IPS-11a (cell line): ENCODE results near the gene ZDHHC7.

Experiments used
- H3K4me3 ChIP-seq: one replicate; pipeline ENCODE4 v1.5.1; 2013; ENCODE audit warnings: low read depth, low read length, control low read depth

Gene ZDHHC7

DNA sequence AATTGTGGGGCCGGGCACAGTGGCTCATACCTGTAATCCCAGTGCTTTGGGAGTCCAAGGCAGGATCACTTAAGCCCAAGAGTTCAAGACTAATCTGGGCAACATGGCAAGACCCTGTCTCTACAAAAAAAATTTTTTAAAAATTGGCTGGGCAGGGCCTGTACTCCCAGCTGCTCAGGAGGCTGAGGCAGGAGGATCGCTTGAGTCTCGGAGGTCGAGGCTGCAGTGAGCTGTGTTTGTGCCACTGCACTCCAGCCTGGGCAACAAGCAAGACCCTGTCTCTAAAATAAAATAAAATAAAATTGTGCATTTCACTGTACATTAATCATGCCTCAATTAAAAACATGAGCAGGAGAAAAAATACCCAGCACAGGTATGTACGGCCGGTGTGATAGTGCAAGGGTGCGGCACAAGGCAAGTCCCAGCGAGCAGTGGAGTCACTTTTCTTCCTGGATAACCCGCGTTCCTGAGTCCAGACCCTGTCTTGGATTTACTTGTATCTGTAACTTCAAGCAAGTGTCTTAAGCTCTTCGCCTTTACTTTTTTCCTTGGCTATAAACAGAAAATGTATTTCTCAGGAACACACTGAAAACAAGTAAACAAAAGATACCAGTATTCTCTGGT lies 11.4 kb downstream of the ZDHHC7 start:
- no peak overlapping the region for H3K4me3 ChIP-seq

DNA sequence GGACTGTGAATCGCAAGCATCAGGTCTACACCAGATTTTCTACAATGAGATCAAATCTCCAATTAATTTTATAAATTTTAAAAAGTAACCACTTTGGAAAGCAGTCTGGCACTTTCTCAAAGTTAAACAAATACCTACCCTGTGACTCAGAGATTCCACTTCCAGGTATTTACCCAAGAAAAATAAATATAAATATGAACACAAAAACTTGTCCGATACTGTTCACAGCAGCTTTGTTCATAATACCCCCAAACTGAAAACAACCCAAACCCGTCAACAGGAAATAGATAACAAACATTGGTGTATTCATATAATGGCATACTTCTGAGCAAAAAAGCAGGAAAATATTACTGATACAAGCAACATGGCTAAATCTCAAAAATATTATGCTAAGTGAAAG lies 12.1 kb downstream of the ZDHHC7 start:
- H3K4me3 ChIP-seq = no peak overlapping the region

DNA sequence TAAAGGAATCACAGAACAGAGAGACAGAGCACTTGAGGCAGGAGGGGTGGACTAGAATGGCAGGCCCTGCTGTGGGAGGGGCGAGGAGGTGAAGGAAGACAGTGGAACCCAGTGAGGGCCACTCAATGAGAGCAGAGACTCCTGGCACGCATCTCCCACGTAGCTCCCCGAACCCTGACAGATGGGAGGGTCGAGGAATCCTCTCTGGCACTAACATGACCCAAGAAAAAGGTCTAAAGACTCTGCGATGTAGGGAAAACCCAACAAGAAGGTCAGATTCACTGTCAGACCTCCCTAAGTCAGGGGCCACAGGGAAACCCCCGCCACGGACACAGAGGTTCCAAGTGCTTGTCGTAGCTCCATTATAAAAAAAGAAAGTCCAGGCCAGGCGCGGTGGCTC lies 15.0 kb downstream of the ZDHHC7 start:
- H3K4me3 ChIP-seq = no peak overlapping the region

DNA sequence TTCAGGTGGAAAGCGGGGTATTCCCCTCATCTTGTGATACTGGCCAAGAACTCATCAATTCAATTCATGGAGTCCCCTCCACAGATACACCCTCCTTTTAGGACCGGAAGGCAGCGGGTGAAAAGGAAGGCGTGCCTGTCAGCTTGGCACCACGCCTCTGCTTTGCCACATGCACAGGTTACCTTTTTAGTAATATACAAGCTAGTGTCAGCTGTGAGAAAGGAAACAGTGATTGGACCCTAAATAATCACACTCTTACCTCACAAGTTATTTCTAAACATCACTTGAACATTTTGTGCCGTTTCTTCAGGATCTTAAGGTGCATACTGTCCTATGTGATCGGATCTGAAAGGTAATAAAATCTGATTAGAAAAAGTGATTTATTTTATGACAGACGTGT lies 15.7 kb downstream of the ZDHHC7 start:
- no peak overlapping the region for H3K4me3 ChIP-seq

DNA sequence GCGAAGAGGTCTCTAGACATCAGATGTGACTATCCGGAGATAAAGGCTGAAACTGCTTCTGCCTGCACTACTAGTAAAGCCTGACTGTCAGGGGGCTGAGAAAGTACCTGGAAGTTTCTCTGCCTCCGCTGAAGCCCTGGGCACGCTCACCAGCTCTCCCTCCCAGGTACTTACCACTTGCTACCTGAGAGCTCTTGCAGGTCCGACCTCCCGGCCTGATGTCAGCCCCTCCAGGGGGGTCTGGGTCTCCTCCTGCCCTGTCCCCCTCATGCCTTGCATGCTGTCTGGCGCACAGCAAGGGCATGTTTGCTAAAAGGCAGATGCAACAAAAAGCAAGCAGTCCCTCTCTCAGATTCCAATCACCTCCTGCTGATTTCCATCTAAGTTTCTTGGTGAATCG lies 17.4 kb downstream of the ZDHHC7 start:
- no peak overlapping the region for H3K4me3 ChIP-seq

DNA sequence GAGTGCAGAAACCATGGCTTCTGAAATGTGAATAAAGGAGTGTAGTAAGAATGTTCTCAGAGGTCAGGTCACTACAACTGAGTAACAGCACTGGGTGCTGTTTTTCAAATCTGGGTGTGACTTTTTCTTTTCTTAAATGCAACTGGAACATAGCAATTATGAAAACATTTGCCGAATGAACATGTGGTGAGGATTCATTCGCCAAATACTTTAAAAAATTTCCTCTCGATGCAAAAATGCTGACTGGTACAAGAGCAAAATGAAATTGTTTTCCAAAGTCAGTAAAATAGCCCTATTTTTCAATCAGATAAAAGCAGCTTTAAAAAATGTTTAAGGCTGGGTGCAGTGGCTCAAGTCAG lies 18.6 kb downstream of the ZDHHC7 start:
- H3K4me3 ChIP-seq = no peak overlapping the region

DNA sequence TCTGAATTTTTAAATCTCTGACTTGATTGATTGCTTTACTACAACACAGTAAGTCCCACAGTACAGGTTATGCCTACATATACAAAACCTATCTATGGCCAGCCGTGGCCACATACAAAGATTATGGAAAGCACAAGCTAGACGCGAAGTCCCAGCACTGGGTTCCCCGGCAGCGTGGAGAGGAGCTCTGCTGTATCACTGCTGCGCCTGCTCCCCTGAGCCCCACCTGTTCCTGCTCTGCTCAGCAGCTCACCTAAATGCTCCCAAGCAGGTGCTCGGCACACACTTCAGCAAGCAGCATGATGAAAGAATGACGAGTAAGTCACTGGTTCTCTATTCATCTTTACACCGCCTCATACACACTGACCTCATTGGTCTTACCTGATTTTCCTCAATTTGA lies 20.6 kb downstream of the ZDHHC7 start:
- H3K4me3 ChIP-seq = no peak overlapping the region

DNA sequence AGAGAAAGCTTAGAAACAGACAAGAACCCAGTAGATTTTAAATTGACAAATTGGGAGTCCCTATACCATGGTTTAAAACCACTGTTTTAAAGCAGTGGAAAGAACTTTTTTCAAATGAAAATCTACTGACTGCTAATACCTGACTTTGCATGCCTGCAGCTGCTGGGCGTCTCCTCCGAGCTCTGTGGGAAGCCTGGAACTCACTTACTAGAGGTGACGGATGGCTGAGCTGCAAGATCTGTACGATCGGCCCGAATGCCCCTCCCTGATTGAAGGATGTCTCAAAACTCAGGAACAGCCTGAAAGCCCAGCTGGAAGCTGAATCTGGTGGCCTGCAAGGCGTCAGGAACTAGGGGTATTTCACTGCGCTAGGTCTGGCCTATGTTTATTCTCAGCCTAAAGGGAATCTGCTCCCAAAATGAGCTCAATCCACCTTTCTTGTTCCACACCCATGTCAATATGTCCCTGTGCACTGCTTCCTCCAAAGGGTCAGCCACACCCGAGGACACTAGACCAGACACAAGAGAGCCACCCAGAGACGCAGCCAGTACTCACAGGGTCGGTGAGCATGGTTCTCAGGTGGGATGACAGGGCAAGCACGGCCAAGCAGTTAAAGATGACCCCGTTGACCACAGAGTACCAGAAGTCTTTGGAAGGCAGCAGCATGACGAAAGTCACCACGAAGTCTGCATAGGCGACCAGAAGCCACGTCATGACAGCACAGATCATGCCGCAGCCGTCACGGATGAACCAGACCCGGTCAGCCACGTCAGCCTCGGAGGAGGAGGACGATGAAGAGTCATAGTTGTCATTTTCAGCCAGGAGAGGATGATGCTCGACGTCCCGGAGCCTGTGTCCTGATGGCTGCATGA lies 21.4 kb downstream of the ZDHHC7 start:
- no peak overlapping the region for H3K4me3 ChIP-seq

DNA sequence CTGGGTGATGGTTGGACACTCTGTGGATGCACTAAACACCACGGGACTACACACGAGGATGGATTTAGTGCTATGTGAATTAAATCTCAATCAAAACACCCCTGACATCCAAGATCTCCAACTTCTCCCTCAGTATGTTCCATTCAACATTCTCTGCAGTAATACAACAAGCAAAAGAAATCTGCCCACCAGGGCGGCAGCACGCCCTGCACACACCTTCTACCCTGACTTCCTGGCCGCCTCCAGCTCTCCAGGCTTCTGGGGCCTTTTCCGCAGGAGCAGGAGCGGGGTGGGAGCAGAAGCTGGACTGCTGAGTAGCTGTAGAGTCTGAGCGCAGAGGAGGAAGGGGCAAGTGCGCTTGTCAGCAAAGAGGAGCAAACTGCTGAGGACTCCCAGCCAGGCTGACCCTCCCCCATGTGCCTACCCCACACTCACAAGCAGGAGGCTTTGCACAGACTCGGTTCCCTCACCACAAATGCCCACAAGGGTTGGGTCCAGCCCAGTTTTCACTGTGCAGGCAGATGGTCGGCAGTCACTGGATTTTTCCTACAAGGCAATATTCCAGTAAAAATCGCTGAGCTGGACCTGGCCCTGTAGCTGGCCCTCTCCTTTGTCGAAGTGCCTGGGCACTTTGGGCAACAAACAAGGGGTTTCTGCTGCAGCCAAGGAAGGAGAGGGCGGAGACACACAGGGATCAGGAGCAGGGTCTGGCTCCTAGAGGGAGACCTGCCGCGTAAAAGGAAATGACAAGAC lies 22.8 kb downstream of the ZDHHC7 start:
- H3K4me3 ChIP-seq = no peak overlapping the region

DNA sequence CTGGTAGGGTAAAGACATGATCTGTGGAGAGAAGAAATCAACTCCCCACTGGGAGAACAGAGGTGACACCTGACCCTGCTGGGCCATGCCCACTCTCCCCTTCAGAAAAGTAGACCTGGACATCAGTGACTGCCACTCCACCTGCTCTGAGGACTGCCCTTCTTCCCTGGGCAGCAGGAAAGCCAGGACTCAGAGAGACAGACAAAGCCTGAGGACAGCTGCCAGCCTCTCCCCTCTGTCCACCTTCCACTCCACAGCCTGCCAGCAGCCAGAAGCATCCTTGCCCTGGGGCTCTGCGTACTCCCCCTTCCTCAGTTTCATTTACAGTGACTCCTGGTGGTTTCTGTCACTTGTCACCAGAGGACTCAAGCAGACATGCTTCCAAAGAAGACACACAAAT lies 24.5 kb downstream of the ZDHHC7 start:
- H3K4me3 ChIP-seq = no peak overlapping the region

DNA sequence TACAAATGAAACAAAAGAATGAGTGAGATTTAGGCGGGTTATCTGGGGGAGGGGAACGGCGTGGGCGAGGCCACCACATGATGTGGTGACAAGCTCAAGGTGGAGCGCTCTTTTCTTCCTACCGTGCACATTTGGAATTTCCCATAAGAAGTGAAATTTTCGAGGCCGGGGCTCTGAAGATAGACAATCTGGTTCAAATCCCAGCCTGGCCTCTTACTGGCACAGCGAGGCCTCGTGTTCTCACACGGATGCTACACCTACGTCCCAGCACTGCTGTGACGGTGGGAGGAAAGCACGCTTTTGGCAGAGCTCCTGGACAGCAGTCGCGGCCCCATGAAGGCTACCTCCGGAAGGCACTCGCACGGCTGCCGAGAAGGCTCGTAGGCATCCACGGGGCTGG lies 25.2 kb downstream of the ZDHHC7 start:
- H3K4me3 ChIP-seq = no peak overlapping the region

DNA sequence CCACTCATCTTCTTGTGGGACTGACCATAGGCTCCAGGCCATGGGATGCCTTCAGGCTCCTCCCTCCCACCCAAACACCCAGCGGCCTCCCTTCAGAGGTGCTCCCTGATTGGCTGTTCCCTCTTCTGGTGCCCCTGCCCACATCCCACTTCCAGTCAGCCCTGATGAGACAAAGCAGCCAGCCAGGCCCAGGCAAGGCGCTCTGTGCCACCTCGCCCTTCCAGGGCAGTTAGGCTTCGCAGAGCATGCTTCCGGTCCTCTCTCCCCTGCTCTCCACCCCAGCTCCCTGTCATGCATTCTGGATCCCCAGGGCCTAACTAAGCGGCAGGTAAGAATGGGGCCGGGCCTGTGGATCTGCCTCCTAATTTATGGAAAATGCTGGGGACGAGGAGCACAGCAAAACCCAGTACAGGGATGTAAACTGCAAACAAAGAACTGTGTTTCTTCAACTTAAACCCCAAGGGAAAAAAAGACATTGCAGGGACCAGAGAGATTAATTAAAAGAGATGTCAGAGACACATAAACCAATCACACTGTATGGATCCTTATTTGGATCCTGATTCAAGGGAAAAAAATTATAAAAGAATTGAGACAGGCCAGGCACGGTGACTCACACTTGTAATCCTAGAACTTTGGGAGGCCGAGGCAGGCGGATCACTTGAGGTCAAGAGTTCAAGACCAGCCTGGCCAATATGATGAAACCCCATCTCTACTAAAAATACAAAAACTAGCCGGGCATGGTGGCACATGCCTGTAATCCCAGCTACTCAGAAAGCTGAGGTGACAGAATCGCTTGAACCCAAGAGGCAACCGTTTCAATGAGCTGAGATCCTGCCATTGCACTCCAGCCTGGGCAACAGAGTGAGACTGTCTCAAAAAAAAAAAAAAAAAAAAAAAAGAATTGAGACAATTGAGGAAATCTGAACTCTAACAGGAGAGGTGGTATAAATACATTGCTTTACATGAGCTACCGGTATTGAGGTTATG lies 26.0 kb downstream of the ZDHHC7 start:
- no peak overlapping the region for H3K4me3 ChIP-seq

DNA sequence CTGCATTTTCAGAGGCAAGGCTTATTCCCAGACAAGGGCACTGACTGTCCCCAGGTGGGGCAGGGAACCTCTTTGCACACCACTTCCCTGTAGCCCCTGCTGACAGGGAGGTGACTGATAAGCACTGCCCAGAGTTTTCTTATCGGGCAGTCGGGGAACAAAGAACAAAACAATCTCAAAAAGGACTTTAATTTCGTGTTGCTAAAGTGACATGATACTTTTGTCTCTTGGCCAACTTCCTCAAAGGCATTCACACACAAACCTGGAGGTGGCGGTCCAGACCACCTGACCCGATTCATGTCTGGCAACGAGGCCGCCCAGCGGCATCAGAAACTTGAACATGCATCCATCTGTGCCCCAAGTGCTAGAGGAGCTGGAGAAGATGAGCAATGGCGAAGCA lies 28.9 kb downstream of the ZDHHC7 start:
- H3K4me3 ChIP-seq = no peak overlapping the region

DNA sequence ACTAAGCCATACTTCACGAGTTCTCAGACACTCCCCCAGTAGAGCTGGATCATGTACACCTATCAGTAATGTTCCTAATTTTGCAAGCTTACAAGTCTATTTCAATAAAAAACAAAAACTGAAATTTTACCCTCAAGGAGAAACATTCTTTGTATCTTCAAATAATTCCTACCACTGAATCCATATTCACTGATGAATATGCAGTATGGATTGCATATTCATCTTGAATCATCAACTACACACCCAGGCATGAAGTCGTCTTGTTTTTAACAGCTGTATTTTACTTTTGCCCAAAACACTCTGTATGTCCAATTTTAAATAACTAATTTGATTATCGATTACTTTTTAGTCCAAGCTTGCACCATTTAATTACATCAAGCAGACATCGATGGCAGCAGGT lies 31.8 kb downstream of the ZDHHC7 start:
- H3K4me3 ChIP-seq = no peak overlapping the region

DNA sequence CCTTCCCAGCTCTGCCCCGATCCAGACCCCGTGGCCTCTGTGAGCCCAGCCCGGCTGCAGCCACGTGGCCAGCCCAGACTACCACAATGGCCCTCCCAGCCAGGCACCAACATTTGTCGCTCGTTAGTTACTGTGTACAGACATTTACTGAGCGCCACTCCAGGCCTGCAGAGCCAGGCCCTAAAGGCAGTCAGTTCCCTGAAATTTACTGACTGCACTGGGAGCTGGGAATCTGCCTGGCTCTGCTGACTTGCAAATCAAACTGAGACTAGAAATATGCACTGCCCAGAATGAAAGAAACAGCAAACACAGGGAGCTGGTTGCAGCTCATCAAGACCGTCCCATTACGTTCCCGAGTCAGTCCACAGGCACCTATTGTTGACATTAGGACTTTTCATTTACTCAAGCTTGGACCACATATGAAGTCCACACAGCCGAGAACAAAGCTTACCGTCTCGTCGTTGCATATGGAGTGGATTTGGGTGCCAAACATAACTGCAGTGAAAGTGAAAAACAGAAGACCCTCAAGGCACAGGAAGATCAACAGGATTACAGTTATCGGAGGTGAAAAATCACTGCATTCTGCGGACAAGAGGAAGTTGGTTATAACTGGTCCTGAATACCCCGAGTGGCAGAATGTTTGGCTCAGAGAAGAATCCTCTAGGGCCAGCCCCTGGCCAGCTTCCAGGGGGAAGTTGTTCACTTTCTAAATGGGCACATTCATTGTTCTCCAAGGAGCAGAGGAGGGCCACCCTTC lies 34.5 kb downstream of the ZDHHC7 start:
- no peak overlapping the region for H3K4me3 ChIP-seq

DNA sequence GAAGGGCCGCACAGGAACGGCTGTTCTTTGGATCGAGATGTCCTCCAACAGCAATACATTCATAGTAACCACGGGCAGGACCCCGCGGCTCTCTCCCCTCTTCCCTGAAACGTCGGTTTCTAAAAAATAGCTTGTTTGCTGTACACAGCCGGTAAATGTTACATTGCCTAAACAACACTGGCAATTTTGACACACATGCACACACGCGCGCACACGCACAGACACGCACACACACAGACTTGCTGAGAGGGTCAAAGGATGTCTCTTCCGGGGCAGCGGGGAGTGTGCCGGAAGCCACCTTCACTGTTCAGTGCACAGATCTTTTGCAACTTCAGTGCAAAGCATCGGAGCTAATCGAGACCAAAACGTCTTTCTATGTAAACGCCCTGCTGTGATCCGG lies 35.8 kb downstream of the ZDHHC7 start:
- H3K4me3 ChIP-seq = no peak overlapping the region

DNA sequence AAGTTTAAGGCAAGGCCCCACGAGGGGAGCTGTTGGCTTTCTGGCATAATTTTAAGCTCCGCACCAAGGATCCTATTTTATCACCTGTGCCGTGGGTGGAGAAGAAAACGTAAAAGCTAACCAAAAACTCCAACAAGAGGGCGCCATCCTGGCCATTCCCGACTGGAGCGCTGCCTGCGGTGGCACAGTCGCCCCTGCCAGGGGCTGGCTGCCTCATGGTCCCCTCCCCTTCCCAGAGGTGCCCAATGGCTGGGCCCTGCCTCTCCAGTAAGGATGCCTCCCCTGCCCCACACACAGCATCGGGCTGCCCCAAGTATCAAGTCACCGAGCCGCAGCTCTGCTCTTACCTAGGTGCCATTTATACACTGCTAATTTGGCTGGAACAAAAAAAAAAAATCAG lies 36.3 kb downstream of the ZDHHC7 start:
- no peak overlapping the region for H3K4me3 ChIP-seq

DNA sequence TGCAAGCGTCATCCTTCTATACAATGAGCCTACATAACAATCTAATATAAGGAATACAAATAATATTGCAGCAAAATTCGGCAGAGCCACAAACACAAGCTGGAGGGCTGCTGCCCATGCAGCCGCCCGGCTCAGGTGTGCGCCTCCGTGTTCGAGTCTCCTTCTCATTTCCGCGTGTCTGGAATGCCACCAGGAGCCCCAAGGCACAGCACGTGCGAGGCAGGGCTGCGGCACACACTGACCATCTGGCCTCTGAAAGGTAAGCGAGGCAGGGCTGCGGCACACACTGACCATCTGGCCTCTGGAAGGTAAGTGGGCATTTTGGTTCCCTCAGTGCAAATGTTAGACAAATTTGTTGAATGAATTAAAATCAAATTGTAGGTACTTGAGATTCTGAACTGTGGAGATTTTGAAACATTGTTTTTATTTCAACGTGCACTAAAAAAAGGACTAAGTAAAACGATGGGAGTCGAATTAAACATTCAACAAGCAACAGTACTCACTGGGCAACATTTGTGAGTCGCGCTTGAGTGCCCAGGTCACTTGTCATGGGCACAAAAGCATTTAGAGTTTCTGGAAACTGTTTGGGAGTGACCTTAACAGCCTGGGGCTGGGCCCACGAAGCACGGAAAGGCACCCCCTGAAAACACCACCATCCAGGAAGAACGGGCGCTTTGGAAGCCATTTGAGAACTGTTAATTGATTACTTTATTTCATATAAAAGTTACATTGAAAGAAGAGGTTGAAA lies 37.4 kb downstream of the ZDHHC7 start:
- no peak overlapping the region for H3K4me3 ChIP-seq

DNA sequence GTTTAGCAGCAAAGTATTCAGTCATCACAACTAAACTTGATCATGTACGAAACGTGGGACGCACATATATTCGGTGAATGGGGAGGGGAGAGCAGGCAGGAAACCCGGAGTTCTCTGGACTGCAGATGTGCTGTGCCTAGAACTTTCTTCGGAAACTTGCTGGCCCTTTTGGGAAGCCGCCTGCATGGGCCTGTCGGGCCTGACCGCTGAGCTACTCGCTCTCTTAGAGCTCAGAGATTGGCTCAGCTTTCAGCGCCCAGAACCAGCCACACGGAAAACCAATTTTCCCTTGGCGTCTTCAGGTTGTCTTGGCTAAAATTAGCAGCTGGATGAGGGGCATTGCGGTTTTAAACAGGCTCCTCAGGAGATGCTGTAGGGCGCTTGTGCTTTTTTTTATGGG lies 38.1 kb downstream of the ZDHHC7 start:
- no peak overlapping the region for H3K4me3 ChIP-seq
